Ectodermal cell (in vitro differentiated cells): Measurements from ENCODE around the gene LPAR3.

ENCODE experiments used
- H3K27ac ChIP-seq: 2 replicates; pipeline ENCODE4 v1.7.0; 2013; ENCODE audit warnings: mild to moderate bottlenecking, low read depth, low read length; ENCODE audit not compliant: insufficient read depth, poor library complexity, severe bottlenecking
- H3K27me3 ChIP-seq: 2 replicates; pipeline ENCODE4 v1.7.0; 2013; ENCODE audit warnings: mild to moderate bottlenecking, low read length; ENCODE audit not compliant: insufficient read depth, control insufficient read depth, poor library complexity, severe bottlenecking
- H3K36me3 ChIP-seq: one replicate; pipeline ENCODE4 v1.7.0; 2013; ENCODE audit warnings: low read length; ENCODE audit not compliant: control insufficient read depth, insufficient read depth
- H3K4me1 ChIP-seq: one replicate; pipeline ENCODE4 v1.7.0; 2013; ENCODE audit warnings: low read length; ENCODE audit not compliant: control insufficient read depth, insufficient read depth
- H3K4me3 ChIP-seq: 2 replicates; pipeline ENCODE4 v1.7.0; 2013; ENCODE audit warnings: low read depth, low read length, control low read depth; ENCODE audit not compliant: insufficient read depth
- H3K9me3 ChIP-seq: 2 replicates; pipeline ENCODE4 v1.7.0; 2013; ENCODE audit warnings: mild to moderate bottlenecking, low read length, moderate library complexity; ENCODE audit not compliant: control insufficient read depth
- WGBS, 2 experiments: methylation state at CpG; one replicate each; pipeline ENCODE4 v1.1.7; 2013; ENCODE audit warnings: missing lambda C conversion rate in 2 of 2; 5-methylcytosine and 5-hydroxymethylcytosine counted together

LPAR3 gene

GRCh38 chr1:84861516-84861915, 31.5 kb downstream of the LPAR3 start:
- no peak overlapping the region for H3K4me3 ChIP-seq
- WGBS, 2 experiments = 81 to 90% methylated on average over 1 of the region's 1 CpG
- H3K27me3 ChIP-seq = no peaks in the 10 kb centered on the region
- no peak overlapping the region for H3K27ac ChIP-seq
- H3K9me3 ChIP-seq = no peaks in the 10 kb centered on the region
- no peaks in the 10 kb centered on the region for H3K36me3 ChIP-seq
- H3K4me1 ChIP-seq = no peaks in the 10 kb centered on the region

GRCh38 chr1:84859866-84860265, 33.1 kb downstream of the LPAR3 start:
- H3K4me1 ChIP-seq = no peaks in the 10 kb centered on the region
- 92 to 94% methylated on average over 4 of the region's 4 CpGs for WGBS, 2 experiments

GRCh38 chr1:84857906-84858305, 35.1 kb downstream of the LPAR3 start:
- Histone ChIP-seq H3K27ac (no peak overlapping the region), H3K36me3 (no peaks in the 10 kb centered on the region), H3K27me3 (no peaks in the 10 kb centered on the region), H3K4me3 (no peak overlapping the region), H3K4me1 (no peaks in the 10 kb centered on the region), H3K9me3 (no peaks in the 10 kb centered on the region)
- WGBS, 2 experiments = 93 to 94% methylated on average over 6 to 8 of the region's 8 CpGs

More at GRCh38 chr1:84859866-84860265, 33.1 kb downstream of the LPAR3 start:
- H3K4me3 ChIP-seq = no peak overlapping the region
- no peaks in the 10 kb centered on the region for H3K9me3 ChIP-seq
- H3K27me3 ChIP-seq = no peaks in the 10 kb centered on the region
- H3K36me3 ChIP-seq = no peaks in the 10 kb centered on the region
- H3K27ac ChIP-seq = no peak overlapping the region

- Histone ChIP-seq H3K4me3 (no peak overlapping the region), H3K4me1 (no peaks in the 10 kb centered on the region), H3K27ac (no peak overlapping the region), H3K27me3 (no peaks in the 10 kb centered on the region), H3K36me3 (no peaks in the 10 kb centered on the region), H3K9me3 (no peaks in the 10 kb centered on the region)
- WGBS, 2 experiments = 88 to 96% methylated on average over 2 of the region's 2 CpGs
Observed at GRCh38 chr1:84856726-84857270, 36.2 kb downstream of the LPAR3 start.

- H3K9me3 ChIP-seq = no peaks in the 10 kb centered on the region
- H3K27me3 ChIP-seq = no peaks in the 10 kb centered on the region
- H3K36me3 ChIP-seq = no peaks in the 10 kb centered on the region
- WGBS, 2 experiments = 91 to 93% methylated on average over 10 of the region's 10 CpGs
- no peak overlapping the region for H3K4me3 ChIP-seq
- H3K4me1 ChIP-seq = no peaks in the 10 kb centered on the region
- H3K27ac ChIP-seq = no peak overlapping the region
Observed at GRCh38 chr1:84855691-84856630, 37.0 kb downstream of the LPAR3 start.

- no peak overlapping the region for H3K27ac ChIP-seq
- WGBS, 2 experiments = 96 to 97% methylated on average over 3 of the region's 3 CpGs
Observed at GRCh38 chr1:84855168-84855567, 37.8 kb downstream of the LPAR3 start.

GRCh38 chr1:84853741-84854721, 39.0 kb downstream of the LPAR3 start:
- Histone ChIP-seq H3K4me1 (no peaks in the 10 kb centered on the region), H3K36me3 (no peaks in the 10 kb centered on the region), H3K4me3 (no peak overlapping the region), H3K27ac (no peak overlapping the region), H3K9me3 (no peaks in the 10 kb centered on the region), H3K27me3 (no peaks in the 10 kb centered on the region)
- 91 to 94% methylated on average over 2 of the region's 2 CpGs for WGBS, 2 experiments

More at GRCh38 chr1:84855168-84855567, 37.8 kb downstream of the LPAR3 start:
- no peaks in the 10 kb centered on the region for H3K27me3 ChIP-seq
- H3K4me3 ChIP-seq = no peak overlapping the region
- no peaks in the 10 kb centered on the region for H3K9me3 ChIP-seq
- no peaks in the 10 kb centered on the region for H3K36me3 ChIP-seq
- H3K4me1 ChIP-seq = no peaks in the 10 kb centered on the region

GRCh38 chr1:84851839-84852238, 41.2 kb downstream of the LPAR3 start:
- H3K27me3 ChIP-seq = no peaks in the 10 kb centered on the region
- no peaks in the 10 kb centered on the region for H3K9me3 ChIP-seq
- no peaks in the 10 kb centered on the region for H3K36me3 ChIP-seq
- no peak overlapping the region for H3K4me3 ChIP-seq
- H3K4me1 ChIP-seq = no peaks in the 10 kb centered on the region
- H3K27ac ChIP-seq = no peak overlapping the region
- WGBS, 2 experiments = 91 to 95% methylated on average over 8 of the region's 8 CpGs

- H3K4me1 ChIP-seq = no peaks in the 10 kb centered on the region
- H3K27me3 ChIP-seq = no peaks in the 10 kb centered on the region
- H3K9me3 ChIP-seq = no peaks in the 10 kb centered on the region
- H3K27ac ChIP-seq = no peak overlapping the region
- H3K4me3 ChIP-seq = no peak overlapping the region
- H3K36me3 ChIP-seq = no peaks in the 10 kb centered on the region
- 90 to 91% methylated on average over 7 of the region's 7 CpGs for WGBS, 2 experiments
Observed at GRCh38 chr1:84849357-84849975, 43.5 kb downstream of the LPAR3 start.
